ENCODE data around the gene MYLK.
A peak's percentile ranks its signal among the peaks of the same experiment; 100 is the strongest.

The MYLK gene

GRCh38 chr3:123595396-123596180, 288.5 kb downstream of the MYLK start:
- DNase-seq (ENCODE audit: low spot score): peak; percentile 36

GRCh38 chr3:123593381-123593780, 290.8 kb downstream of the MYLK start:
- no peak for DNase-seq (ENCODE audit: low spot score)

GRCh38 chr3:123590685-123591450, 293.3 kb downstream of the MYLK start:
- no peak for DNase-seq (ENCODE audit: low spot score)

GRCh38 chr3:123587401-123587800, 296.7 kb downstream of the MYLK start:
- DNase-seq (ENCODE audit: low spot score): no peak

- DNase-seq (ENCODE audit: low spot score): no peak
Measured at GRCh38 chr3:123586968-123587367, 297.2 kb downstream of the MYLK start.

- DNase-seq (ENCODE audit: low spot score): peak; percentile 81
Measured at GRCh38 chr3:123586131-123586530, 298.0 kb downstream of the MYLK start.

- peak; percentile 98 for DNase-seq (ENCODE audit: low spot score)
Measured at GRCh38 chr3:123584988-123585937, 298.9 kb downstream of the MYLK start, which contains the start of gene HACD2. Gene HACD2 (minus strand): TSS chr3:123585053. CDS start chr3:123585027, 26 bp downstream.

- no peak for DNase-seq (ENCODE audit: low spot score)
Measured at GRCh38 chr3:123584284-123584987, 299.7 kb downstream of the MYLK start.

GRCh38 chr3:123583561-123583960, 300.6 kb downstream of the MYLK start:
- DNase-seq (ENCODE audit: low spot score): no peak

GRCh38 chr3:123582315-123582714, 301.8 kb downstream of the MYLK start:
- no peak for DNase-seq (ENCODE audit: low spot score)

GRCh38 chr3:123576122-123576521, 308.0 kb downstream of the MYLK start:
- no peak for DNase-seq (ENCODE audit: low spot score)

GRCh38 chr3:123571973-123572365, 312.2 kb downstream of the MYLK start:
- DNase-seq (ENCODE audit: low spot score): no peak

GRCh38 chr3:123571264-123571972, 312.7 kb downstream of the MYLK start:
- DNase-seq (ENCODE audit: low spot score): no peak

GRCh38 chr3:123568875-123569274, 315.3 kb downstream of the MYLK start:
- no peak for DNase-seq (ENCODE audit: low spot score)

GRCh38 chr3:123568034-123568433, 316.1 kb downstream of the MYLK start:
- DNase-seq (ENCODE audit: low spot score): no peak

- DNase-seq (ENCODE audit: low spot score): no peak
Measured at GRCh38 chr3:123564056-123564455, 320.1 kb downstream of the MYLK start.

- no peak for DNase-seq (ENCODE audit: low spot score)
Measured at GRCh38 chr3:123562547-123562946, 321.6 kb downstream of the MYLK start.

GRCh38 chr3:123561188-123561587, 322.9 kb downstream of the MYLK start:
- DNase-seq (ENCODE audit: low spot score): no peak
